ENCODE results near the gene XXYLT1.
"Not testable (repeated sequence)": the region's sequence is repeated elsewhere in the genome, so short reads cannot be mapped to it uniquely, and the experiment has no call there.

XXYLT1 gene

GRCh38 chr3:195115600-195116406 is 155.2 kb downstream of the XXYLT1 start:
- no peak for DNase-seq

GRCh38 chr3:195114786-195115599 is 156.0 kb downstream of the XXYLT1 start:
- no peak for DNase-seq

DNA sequence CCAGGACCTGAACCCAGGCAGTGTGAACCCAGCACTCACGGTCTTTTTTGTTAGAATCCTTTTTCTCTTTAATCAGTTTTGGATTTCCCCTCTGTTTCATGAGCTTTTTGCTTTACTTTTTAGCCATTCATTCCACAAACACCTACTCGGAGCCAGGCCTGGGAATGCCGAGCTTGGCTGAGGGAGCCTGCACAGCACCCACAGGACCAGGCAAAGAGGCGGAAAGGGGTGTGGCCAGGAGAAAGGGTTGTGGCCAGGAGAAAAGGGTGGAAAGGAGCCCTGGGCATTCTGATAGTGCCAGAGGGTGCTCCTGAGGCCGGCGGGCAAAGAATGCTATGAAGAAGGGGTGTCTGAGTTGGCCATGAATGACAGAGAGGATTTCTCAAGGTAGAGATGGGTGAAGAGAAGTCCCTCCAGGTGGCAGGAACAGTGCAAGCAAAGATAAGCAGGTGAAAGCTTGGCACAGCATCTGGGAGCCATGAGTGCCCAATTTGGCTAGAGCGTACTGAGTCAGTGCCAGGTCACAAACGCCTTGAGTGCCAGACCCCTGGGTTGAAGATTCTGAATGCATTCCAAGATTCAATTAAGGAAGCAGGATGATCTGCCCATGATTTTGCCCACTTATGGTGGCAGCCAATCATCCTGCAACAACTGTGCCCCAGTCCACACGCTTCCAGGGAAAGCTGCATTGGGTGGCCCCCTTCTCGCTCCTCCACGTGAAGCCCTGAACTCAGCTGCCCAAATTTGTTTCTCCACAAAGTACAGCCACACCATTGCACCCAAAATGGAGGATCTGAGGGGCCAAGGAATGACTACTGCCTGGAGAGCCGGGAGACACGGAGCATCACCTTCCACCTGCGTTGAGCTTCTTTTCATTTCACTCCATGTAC is 157.2 kb downstream of the XXYLT1 start:
- DNase-seq, result no peak

DNA sequence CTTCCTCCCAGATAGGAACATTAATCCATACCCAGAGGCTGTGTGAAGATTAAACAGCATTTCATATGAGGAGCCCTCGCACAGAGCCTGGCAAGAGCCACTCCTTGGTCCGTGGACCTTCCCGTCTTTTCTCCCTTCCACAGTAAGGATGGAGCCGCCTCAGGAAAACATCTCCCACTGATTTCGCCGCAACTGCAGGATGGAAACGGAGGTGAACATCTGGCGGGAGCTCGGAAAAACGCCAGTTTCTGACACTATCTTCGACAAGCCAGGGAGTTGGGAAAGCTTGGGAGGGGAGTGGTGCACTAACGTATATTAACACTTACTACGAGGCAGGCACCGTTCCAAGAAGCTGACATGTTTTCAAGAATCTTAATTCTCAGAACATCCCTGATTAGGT is 157.9 kb downstream of the XXYLT1 start:
- no peak for DNase-seq

DNA sequence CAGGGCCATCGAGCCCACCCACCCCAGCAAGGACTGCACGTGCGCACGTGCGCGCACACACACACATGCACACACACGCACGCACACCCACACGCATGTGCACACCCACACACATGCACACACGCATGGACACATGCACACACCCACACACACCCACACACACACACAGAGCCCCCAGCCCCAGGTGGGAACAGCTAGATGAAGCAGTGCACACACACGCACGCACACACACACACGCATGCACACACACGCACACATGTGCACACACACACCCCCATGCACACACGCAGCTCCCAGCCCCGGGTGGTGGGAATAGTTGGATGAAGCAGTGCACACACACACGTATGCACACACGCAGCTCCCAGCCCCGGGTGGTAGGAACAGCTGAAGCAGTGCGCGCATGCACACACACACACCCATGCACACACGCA is 158.6 kb downstream of the XXYLT1 start:
- DNase-seq, result peak in 1 of 58 donors; percentile 20

DNA sequence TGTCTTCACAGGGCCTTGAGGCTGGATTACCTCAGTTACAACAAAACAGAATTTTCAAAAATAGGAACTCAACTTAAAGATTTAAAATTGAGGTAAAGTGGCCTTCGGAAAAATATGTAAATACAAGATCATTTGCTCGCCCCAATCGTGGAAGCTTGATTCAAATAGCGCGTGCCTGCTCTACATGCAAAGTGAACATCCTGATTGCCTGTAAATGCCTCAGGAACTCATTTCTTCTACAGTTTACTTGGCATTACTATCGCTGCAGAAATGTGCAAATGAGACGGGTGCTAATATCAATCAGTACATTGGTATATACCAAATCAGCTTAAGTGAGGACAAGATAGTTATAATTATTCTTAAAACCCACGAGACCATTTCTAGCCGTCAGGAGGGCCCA is 159.2 kb downstream of the XXYLT1 start:
- DNase-seq, result no peak

DNA sequence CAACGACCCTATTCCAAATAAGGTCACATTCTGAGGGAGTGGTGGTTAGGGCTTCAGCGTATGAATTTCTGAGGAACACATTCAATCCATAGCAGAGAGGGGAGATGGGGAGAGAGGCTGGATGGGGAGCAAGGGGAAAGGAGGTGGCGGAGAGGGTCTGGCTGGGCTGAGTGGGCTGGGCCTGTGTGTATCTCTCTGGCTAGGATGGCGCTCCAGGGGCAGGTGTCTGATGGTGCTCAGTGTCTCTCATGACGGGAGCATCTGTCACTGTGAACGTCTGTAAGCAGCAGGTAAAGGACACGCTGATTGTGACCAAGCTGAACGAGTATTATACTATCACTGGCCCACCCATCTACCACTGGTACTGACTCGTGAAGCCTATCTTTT is 159.6 kb downstream of the XXYLT1 start:
- no peak for DNase-seq

- DNase-seq, result peak in 1 of 58 donors; percentile 28
Observed at GRCh38 chr3:195110647-195111318, 160.2 kb downstream of the XXYLT1 start.

GRCh38 chr3:195109098-195109657 is 161.8 kb downstream of the XXYLT1 start:
- no peak for DNase-seq

DNA sequence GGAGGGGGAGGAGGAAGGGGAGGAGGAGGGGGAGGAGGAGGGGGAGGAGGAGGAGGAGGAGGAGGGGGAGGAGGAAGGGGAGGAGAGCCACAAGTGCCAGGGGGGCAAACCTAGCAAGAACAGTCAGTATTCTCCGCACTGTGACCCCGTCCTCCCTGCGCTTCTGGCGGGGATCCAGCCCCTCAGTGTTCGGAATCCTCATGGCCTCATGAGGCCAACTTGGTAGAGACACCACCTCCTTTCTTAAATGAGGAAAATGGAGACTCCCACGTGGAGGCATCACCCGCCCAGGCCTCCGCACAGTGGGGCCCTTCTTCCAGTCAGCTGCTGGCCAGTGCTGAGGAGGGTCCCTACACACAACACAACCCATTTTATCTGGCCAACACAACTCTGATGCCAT is 163.4 kb downstream of the XXYLT1 start:
- DNase-seq, result no peak

DNA sequence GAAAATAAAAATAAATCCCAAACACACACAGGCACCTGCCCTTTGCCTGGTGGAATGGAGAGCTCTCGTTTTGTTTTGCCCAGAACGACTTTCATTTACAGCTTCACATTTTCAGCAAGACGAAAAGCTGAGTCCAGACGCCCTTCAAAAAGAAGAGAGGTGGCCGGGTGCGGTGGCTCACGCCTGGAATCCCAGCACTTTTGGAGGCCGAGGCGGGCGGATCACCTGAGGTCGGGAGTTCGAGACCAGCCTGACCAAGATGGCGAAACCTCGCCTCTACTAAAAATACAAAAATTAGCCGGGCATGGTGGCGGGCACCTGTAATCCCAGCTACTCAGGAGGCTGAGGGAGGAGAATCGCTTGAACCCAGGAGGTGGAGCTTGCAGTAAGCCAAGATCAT is 163.9 kb downstream of the XXYLT1 start:
- DNase-seq, result not testable (repeated sequence)

GRCh38 chr3:195106418-195106906 is 164.5 kb downstream of the XXYLT1 start:
- peak in 48 of 58 donors; percentile 8 to 79 (median 38) for DNase-seq

DNA sequence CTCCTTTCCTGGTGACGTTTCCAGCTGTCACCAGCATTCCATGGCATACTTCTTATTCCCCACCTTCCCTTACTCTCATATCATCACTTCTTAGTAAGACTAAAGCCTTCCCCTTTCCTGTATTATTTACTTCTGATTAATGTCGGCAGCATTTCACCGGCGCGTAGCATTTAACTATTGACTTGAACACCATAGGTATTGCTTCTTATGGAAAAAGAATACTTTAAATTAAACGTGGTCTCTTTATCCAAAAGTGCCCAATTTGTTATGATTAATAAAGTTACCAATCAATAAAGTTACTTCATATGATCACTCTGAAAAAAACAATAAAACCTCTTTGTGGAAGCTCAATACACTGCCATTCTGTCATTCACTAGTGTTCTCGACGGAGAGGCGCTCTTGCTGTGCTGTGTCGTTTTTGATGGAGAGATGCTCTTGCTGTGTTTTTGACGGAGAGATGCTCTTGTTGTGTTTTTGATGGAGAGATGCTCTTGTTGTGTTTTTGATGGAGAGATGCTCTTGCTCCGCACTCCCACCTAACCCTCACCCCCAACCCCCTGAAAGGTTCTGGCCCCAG is 165.0 kb downstream of the XXYLT1 start:
- DNase-seq, result no peak

DNA sequence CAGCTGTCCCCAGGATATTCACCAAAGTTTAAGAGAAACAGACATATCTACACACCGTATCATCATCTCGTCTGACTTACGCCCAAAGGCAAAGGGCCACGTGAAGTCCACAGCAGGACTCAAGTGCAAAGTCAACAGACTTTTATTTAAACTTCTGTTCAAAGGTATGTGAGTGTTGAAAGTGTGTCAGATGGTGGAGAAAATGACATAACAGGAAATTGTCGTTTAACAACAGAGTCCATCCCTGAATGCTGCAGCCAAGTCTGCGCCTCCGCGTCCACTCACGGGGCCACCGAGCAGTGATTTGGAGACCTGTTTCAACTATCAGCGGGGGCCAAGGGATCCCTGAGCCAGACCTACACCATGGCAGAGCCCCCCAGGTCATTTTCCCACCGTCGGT is 165.6 kb downstream of the XXYLT1 start:
- no peak for DNase-seq

DNA sequence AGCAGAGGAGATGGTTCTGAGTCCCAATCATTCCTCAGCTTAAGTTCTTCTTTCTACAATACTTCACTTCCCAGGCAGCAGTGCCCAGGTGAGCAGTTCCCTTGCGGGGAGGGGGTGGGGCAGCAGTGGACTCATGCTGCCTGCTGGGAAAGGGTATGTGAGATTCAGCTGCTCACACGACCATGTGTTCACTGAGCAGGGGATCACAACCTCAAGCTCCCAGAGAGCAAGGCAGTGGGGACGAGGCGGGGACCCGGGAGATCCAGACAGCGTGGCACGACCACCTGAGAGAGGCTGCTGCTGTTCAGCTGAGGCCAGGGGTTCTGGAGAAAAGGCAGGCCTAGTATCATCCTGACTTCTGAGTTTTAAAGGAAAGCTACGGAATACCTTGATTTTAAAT is 166.6 kb downstream of the XXYLT1 start:
- no peak for DNase-seq

DNA sequence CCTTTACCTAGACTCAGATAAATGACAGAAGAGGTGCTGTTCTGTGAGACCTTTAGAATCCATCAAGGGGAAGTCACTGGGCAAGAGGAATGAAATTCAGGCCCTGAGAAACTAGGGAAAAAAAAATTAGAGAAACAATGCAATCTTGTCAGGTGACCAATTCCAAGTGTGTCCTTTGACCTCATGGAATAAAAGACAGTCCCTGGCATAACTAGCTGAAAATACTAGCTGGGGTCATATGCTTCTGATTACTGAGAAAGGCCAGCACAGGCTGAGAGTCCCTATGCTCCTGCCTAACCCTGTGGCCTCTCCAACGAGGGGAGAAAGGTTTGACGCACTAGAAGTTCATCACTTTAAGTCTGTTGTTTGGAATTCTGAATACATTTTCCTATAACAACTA is 167.3 kb downstream of the XXYLT1 start:
- DNase-seq, result no peak

DNA sequence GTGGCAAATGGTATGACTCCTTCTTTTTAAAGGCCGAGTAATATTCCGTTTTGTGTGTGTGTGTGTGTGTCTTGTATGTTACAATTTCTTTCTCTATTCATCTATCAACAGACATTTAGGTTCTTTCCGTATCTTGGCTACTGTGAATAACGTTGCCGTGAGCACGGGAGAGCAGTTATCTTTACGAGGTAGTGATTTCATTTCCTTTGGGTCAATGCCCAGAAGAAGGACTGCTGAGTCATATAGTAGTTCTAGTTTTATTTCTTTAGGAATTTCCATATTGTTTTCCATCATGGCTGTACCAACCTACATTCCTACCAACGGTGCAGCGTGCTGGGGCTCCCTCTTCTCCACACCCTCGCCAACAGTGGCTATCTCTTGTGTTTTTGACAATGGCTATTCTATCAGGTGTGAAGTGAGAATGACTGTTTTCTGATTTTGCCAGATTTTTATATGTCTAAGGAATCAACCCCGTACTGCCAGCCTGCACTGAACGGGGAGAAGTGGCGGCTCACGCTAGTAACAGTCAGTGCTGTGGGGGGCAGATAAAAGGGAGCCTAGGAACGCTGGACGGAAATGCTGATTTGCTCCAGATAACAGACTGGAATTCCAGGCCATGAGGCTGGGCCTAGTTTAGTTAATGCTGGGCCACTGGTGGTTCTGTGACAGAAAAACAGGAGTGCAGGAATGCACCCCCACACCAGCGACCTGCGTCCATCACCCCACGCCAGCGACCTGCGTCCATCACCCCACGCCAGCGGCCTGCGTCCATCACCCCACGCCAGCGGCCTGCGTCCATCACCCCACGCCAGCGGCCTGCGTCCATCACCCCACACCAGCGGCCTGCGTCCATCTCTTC is 168.1 kb downstream of the XXYLT1 start:
- no peak for DNase-seq

GRCh38 chr3:195101927-195102608 is 168.9 kb downstream of the XXYLT1 start:
- DNase-seq, result no peak
